Hepatocyte (in vitro differentiated cells): ENCODE measurements around the gene GPC5. TPM values are rescaled to one million over a fixed set of nuclear protein-coding genes. Genes with fewer than 3 reads are reported as not detected.

Source experiments
- DNase-seq: peaks from one replicate; pipeline ENCODE4 v3.0.0-alpha.2; 2016; ENCODE audit warnings: low spot score
- H2AFZ ChIP-seq: fragments of 200-600 bp; sonication (generic); 2 replicates; pipeline ENCODE4 v1.6.0; 2016; ENCODE audit warnings: antibody characterized with exemption, mild to moderate bottlenecking
- H3K27ac ChIP-seq: fragments of 200-600 bp; sonication (generic); 2 replicates; pipeline ENCODE4 v1.5.1; 2016; ENCODE audit warnings: mild to moderate bottlenecking
- H3K27me3 ChIP-seq: fragments of 200-600 bp; sonication (generic); 2 replicates; pipeline ENCODE4 v1.6.1; 2016
- H3K36me3 ChIP-seq: fragments of 200-600 bp; sonication (generic); replicated peaks from 2 replicates; pipeline ENCODE4 v1.5.1; 2016; ENCODE audit warnings: low read depth; ENCODE audit not compliant: insufficient read depth
- H3K4me1 ChIP-seq: fragments of 200-600 bp; sonication (generic); 2 replicates; pipeline ENCODE4 v1.5.1; 2016; ENCODE audit warnings: mild to moderate bottlenecking, moderate library complexity; ENCODE audit not compliant: insufficient read depth
- H3K4me2 ChIP-seq: fragments of 200-600 bp; sonication (generic); 2 replicates; pipeline ENCODE4 v1.6.0; 2016
- H3K4me3 ChIP-seq: fragments of 200-600 bp; sonication (generic); 2 replicates; pipeline ENCODE4 v1.5.1; 2016; ENCODE audit warnings: mild to moderate bottlenecking
- H3K79me2 ChIP-seq: fragments of 200-600 bp; sonication (generic); 2 replicates; pipeline ENCODE4 v1.6.0; 2017; ENCODE audit warnings: mild to moderate bottlenecking
- H3K9me2 ChIP-seq: fragments of 200-600 bp; sonication (generic); replicated peaks from 2 replicates; pipeline ENCODE4 v1.6.0; 2017; ENCODE audit warnings: mild to moderate bottlenecking; ENCODE audit not compliant: insufficient read depth
- H3K9me3 ChIP-seq: fragments of 200-600 bp; sonication (generic); 2 replicates; pipeline ENCODE4 v1.5.1; 2016; ENCODE audit warnings: low read depth, mild to moderate bottlenecking
- H4K20me1 ChIP-seq: fragments of 200-600 bp; sonication (generic); 2 replicates; pipeline ENCODE4 v1.6.0; 2016; ENCODE audit warnings: mild to moderate bottlenecking; ENCODE audit not compliant: insufficient read depth, poor library complexity, severe bottlenecking
- CTCF ChIP-seq: fragments of 200-600 bp; sonication (generic); IDR thresholded peaks from 2 replicates; pipeline ENCODE4 v1.5.1; 2016; ENCODE audit warnings: antibody characterized with exemption, mild to moderate bottlenecking; ENCODE audit not compliant: poor library complexity
- EZH2 ChIP-seq: fragments of 200-600 bp; sonication (generic); IDR thresholded peaks from 2 replicates; pipeline ENCODE4 v1.6.1; 2016; ENCODE audit warnings: antibody characterized with exemption, mild to moderate bottlenecking, borderline replicate concordance
- EZH2phosphoT487 ChIP-seq: fragments of 200-600 bp; sonication (generic); IDR thresholded peaks from one replicate; pipeline ENCODE4 v1.6.1; 2018; ENCODE audit warnings: antibody characterized with exemption, mild to moderate bottlenecking, low read depth, moderate library complexity; ENCODE audit not compliant: unreplicated experiment, severe bottlenecking
- WGBS: methylation state at CpG from one replicate; pipeline ENCODE4 v1.1.6; 2016; ENCODE audit warnings: low lambda C conversion rate; ENCODE audit errors: missing lambda C conversion rate; 5-methylcytosine and 5-hydroxymethylcytosine counted together
- polyA plus RNA-seq: library from polyadenylated mRNA; unstranded; fragments of >200 nt; fragmentation: Nextera tagmentation; extraction: Ambion mirVana; gene quantifications from 2 replicates; pipeline ENCODE4 v1.2.1, GENCODE V29; 2016
- total RNA-seq: library from RNA; depleted of rRNA; stranded (reverse); fragments of >200 nt; gene quantifications from 2 replicates; pipeline ENCODE4 v1.2.3, GENCODE V29; 2014

GPC5 gene
- total and polyA plus RNA-seq, 2 experiments from 2014 or later = 3.9 to 5.4 TPM

DNA sequence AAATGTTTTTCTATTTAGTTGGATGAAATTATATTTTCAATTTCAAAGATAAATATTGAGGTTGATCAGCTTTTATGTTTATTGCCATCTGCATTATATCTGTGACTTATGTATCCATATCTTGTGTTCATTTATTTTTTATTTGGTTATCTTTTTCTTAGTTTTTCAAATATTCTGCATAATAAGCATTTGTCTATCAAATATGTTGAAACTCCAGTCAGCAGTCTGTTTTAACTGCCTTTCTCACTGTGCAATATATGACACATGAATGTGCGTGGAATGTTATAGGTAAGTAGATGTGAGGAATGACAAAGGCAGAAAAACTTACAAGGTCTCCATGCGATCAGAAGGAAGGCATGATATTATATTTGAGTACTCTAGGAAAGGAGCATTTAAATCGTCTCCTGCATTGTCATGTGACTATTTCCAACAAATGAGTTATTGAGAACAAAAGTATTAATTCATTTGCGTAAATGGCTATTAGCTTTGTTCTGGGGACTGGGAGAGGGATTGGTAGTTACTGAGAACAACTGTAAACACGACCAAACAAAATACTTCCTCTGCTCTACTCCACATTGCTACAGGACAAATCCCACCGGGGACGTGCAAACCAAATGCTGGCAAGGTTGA lies 318.1 kb downstream of the GPC5 start:
- TF ChIP-seq EZH2phosphoT487 (no peak), EZH2 (no peak), CTCF (no peak)
- Histone ChIP-seq H3K79me2 (no peaks in the 10 kb centered on the region), H2AFZ (no peak overlapping the region), H3K9me2 (no peaks in the 10 kb centered on the region), H3K27ac (no peak overlapping the region), H3K36me3 (no peaks in the 10 kb centered on the region), H3K9me3 (no peaks in the 10 kb centered on the region), H3K27me3 (no peaks in the 10 kb centered on the region), H3K4me3 (no peak overlapping the region), H3K4me2 (no peak overlapping the region), H4K20me1 (no peaks in the 10 kb centered on the region), H3K4me1 (no peaks in the 10 kb centered on the region)
- WGBS = 89% methylated on average over 7 of the region's 7 CpGs
- DNase-seq = no peak

DNA sequence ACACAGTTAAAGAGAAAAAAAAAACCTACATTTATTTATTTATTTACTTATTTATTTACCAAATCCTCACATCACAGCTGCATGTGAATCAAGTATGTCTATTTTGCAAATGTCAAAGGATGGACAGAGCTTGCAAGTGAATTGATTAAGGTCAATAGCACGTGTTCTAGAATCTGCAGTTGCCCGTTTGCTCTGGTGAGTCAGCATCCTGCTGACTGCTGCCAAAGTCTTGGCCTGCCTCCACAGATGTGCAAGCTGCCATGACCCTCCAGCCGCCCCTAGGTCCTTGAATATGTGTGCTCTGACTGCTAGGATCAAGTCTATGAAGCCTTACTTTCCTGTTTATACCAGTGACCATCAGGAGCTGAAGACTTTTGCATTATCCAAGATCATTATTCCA lies 320.6 kb downstream of the GPC5 start:
- 51% methylated on average over 3 of the region's 3 CpGs for WGBS
- no peak for TF ChIP-seq CTCF
- no peak for TF ChIP-seq EZH2phosphoT487
- no peak for TF ChIP-seq EZH2
- no peak overlapping the region for H3K4me3 ChIP-seq
- H3K4me1 ChIP-seq = no peaks in the 10 kb centered on the region
- H3K4me2 ChIP-seq = no peak overlapping the region
- no peaks in the 10 kb centered on the region for H3K27me3 ChIP-seq
- H4K20me1 ChIP-seq = no peaks in the 10 kb centered on the region
- no peaks in the 10 kb centered on the region for H3K9me2 ChIP-seq
- no peaks in the 10 kb centered on the region for H3K36me3 ChIP-seq
- no peaks in the 10 kb centered on the region for H3K79me2 ChIP-seq
- DNase-seq = no peak
- H3K27ac ChIP-seq = no peak overlapping the region
- H2AFZ ChIP-seq = no peak overlapping the region
- H3K9me3 ChIP-seq = no peaks in the 10 kb centered on the region

DNA sequence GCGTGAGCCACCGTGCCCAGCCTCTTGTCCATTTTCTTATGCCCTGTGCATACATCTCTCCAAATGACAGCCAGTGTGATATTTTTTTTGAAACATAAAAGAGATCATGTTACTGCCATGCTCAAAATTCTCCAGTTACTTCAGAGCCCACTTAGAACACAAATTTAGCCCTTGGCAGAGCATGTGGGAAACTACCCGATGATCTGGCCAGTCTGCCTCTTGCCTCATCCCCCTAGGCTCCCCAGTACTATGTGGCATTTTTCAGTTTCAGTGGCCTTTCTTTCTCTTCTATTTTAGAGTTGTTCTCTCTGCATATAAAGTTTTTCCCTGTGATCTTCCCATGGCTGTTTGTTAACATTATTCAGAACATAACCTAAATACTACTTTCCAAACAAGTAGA lies 323.0 kb downstream of the GPC5 start:
- Histone ChIP-seq H3K79me2 (no peaks in the 10 kb centered on the region), H3K9me2 (no peaks in the 10 kb centered on the region), H3K9me3 (no peaks in the 10 kb centered on the region), H3K4me2 (no peak overlapping the region), H3K4me3 (no peak overlapping the region), H3K4me1 (no peaks in the 10 kb centered on the region), H3K36me3 (no peaks in the 10 kb centered on the region), H2AFZ (no peak overlapping the region), H3K27me3 (no peaks in the 10 kb centered on the region), H3K27ac (no peak overlapping the region), H4K20me1 (no peaks in the 10 kb centered on the region)
- DNase-seq = no peak
- WGBS = 78% methylated on average over 3 of the region's 3 CpGs
- no peak for TF ChIP-seq EZH2phosphoT487
- no peak for TF ChIP-seq CTCF
- no peak for TF ChIP-seq EZH2
